Naive thymus-derived CD4-positive, alpha-beta T cell (primary cell): ENCODE measurements around the gene MED12L. TPM values are rescaled to one million over a fixed set of nuclear protein-coding genes. Genes with fewer than 3 reads are reported as not detected.

ENCODE experiments used
- ATAC-seq: fragments of 150-1000 bp; cut with Tn5 transposase; 2 replicates; pipeline ENCODE4 v1.10.0; 2021; ENCODE audit warnings: mild to moderate bottlenecking, moderate library complexity
- CTCF ChIA-PET: fragments of 350-600 bp; sonication (Branson Sonifier 250); formaldehyde crosslinking; loops from one replicate; lab custom pipeline; 2021; ENCODE audit warnings: antibody characterized with exemption; lab: Charles Lee
- POLR2A ChIA-PET: fragments of 350-600 bp; sonication (Branson Sonifier 250); formaldehyde crosslinking; loops from one replicate; lab custom pipeline; 2021; ENCODE audit warnings: antibody characterized with exemption, inconsistent platforms; lab: Charles Lee
- DNase-seq, 9 donors: peaks; one replicate each; pipeline versions ENCODE4 v3.0.0 to v3.0.0-alpha.2; 2020 to 2022; ENCODE audit warnings: mixed read lengths in 1 of 9
- H3K27ac ChIP-seq: one replicate; pipeline ENCODE4 v1.7.0; 2013; ENCODE audit warnings: mild to moderate bottlenecking, low read depth, low read length, moderate library complexity
- H3K27me3 ChIP-seq, 2 donors: one replicate each; pipeline ENCODE4 v1.7.0; 2013; ENCODE audit warnings: low read length in 2 of 2, mild to moderate bottlenecking in 2 of 2, moderate library complexity in 2 of 2; ENCODE audit not compliant: control insufficient read depth in 2 of 2, insufficient read depth in 2 of 2
- H3K36me3 ChIP-seq, 3 experiments: 1 replicate in 2 of 3; 2 replicates in 1 of 3; pipeline ENCODE4 v1.7.0; 2013; ENCODE audit warnings: low read length in 3 of 3, mild to moderate bottlenecking in 3 of 3, moderate library complexity in 1 of 3; ENCODE audit not compliant: insufficient read depth in 3 of 3, control insufficient read depth in 2 of 3
- H3K4me1 ChIP-seq, 2 donors: one replicate each; pipeline ENCODE4 v1.7.0; 2013; ENCODE audit warnings: low read length in 2 of 2, mild to moderate bottlenecking in 2 of 2, moderate library complexity in 1 of 2; ENCODE audit not compliant: control insufficient read depth in 2 of 2, insufficient read depth in 2 of 2
- H3K4me3 ChIP-seq: 2 replicates; pipeline ENCODE4 v1.7.0; 2013; ENCODE audit warnings: mild to moderate bottlenecking, low read length
- H3K9me3 ChIP-seq, 3 experiments: 1 replicate in 2 of 3; 2 replicates in 1 of 3; pipeline ENCODE4 v1.7.0; 2013; ENCODE audit warnings: low read length in 3 of 3; ENCODE audit not compliant: control insufficient read depth in 2 of 3
- H3K27ac Mint-ChIP-seq, 9 donors: one replicate each; pipeline ENCODE4 v1.8.0; 2020 to 2022; ENCODE audit warnings: mixed read lengths in 9 of 9, mild to moderate bottlenecking in 8 of 9, moderate library complexity in 5 of 9, inconsistent platforms in 2 of 9
- H3K27me3 Mint-ChIP-seq, 5 donors: one replicate each; pipeline ENCODE4 v1.8.0; 2021 to 2022; ENCODE audit warnings: mixed read lengths in 5 of 5, mild to moderate bottlenecking in 1 of 5
- H3K36me3 Mint-ChIP-seq, 5 donors: one replicate each; pipeline ENCODE4 v1.8.0; 2020 to 2022; ENCODE audit warnings: mixed read lengths in 5 of 5, mild to moderate bottlenecking in 3 of 5, inconsistent platforms in 1 of 5
- H3K4me1 Mint-ChIP-seq, 7 donors: one replicate each; pipeline ENCODE4 v1.8.0; 2020 to 2022; ENCODE audit warnings: mixed read lengths in 7 of 7, mild to moderate bottlenecking in 3 of 7, inconsistent platforms in 1 of 7
- H3K4me3 Mint-ChIP-seq, 10 donors: one replicate each; pipeline ENCODE4 v1.8.0; 2020 to 2022; ENCODE audit warnings: mild to moderate bottlenecking in 10 of 10, mixed read lengths in 10 of 10, moderate library complexity in 6 of 10, inconsistent platforms in 2 of 10
- H3K9me3 Mint-ChIP-seq, 11 donors: one replicate each; pipeline ENCODE4 v1.8.0; 2020 to 2022; ENCODE audit warnings: mixed read lengths in 11 of 11, mild to moderate bottlenecking in 4 of 11, inconsistent platforms in 1 of 11, moderate library complexity in 1 of 11
- intact Hi-C, 2 donors: fragments of 100-400 bp; cut with micrococcal nuclease; formaldehyde crosslinking; loops; one replicate each; pipeline ENCODE4 v1.15.1; 2023
- polyA plus RNA-seq, 2 donors: library from polyadenylated mRNA; unstranded; fragments of 300-500 nt; fragmentation: Illumina TruSeq; gene quantifications; one replicate each; pipeline ENCODE4 v1.2.3, GENCODE V29; 2021
- total RNA-seq, 6 experiments: library from RNA in 5 of 6; stranded (reverse) in 5 of 6; gene quantifications; 1 replicate in 5 of 6; 2 replicates in 1 of 6; pipeline ENCODE4 v1.2.3 and lab custom pipeline; 2021 to 2026

Gene MED12L
- total and polyA plus RNA-seq, 7 experiments from 2014 or later: 0.32 to 4.9 (median 0.68) TPM; not detected in 2

GRCh38 chr3:151100076-151100475 is 14.6 kb downstream of the MED12L start:
- no peak overlapping the region for H3K27ac ChIP-seq
- H3K4me3 ChIP-seq: no peak overlapping the region
- Mint-ChIP-seq H3K4me1 (no peaks in the 10 kb centered on the region), H3K27ac (no peak overlapping the region), H3K9me3 (peaks cover 0 to 6% (median 0%) of the 10 kb centered on the region in 11 donors), H3K27me3 (peaks cover 8 to 48% (median 15%) of the 10 kb centered on the region in 5 donors), H3K4me3 (no peak overlapping the region), H3K36me3 (no peaks in the 10 kb centered on the region)
- CTCF ChIA-PET: no interaction called here
- no peaks in the 10 kb centered on the region for H3K4me1 ChIP-seq
- no peaks in the 10 kb centered on the region for H3K27me3 ChIP-seq
- DNase-seq (no peak), ATAC-seq (no peak)
- intact Hi-C loops: no loop called here
- no peaks in the 10 kb centered on the region for H3K9me3 ChIP-seq
- POLR2A ChIA-PET: no interaction called here
- H3K36me3 ChIP-seq: no peaks in the 10 kb centered on the region

DNA sequence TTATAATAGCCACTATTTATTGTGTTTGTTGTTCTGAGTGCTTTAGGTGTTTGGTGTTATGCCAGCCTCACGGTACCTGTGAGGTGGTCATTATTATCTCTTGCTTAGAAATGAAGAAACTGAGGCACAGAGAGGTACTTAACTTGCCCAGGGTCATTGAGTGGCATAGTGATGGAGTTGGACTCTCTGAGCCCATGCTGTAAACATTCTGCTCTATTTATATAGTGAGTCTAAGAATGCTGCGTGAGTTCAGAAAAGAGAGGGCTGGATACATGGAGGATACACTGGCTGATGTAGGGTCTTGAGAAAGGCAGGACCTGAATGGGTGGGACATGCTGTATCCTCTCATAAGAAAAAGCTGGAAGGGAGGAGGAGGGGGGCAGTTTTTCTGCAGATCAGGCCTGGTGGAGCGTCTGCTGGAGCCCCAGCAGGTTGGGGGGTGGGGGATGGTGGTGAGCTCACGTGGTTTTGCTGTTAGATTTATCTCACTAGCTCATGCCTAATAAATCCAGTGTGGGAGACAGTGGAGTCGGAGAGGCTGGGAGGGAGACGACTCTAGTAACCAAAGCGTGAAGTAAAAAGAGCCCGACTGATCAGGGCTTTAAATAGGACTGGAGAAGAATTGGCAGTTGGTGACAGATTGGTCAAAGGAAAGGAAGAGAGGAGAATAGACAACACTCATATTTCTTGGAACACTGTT is 16.0 kb downstream of the MED12L start:
- H3K27me3 Mint-ChIP-seq: peaks cover 8 to 42% (median 15%) of the 10 kb centered on the region in 5 donors
- H3K4me3 ChIP-seq: no peak overlapping the region
- no peaks in the 10 kb centered on the region for H3K4me1 ChIP-seq
- H3K9me3 ChIP-seq: no peaks in the 10 kb centered on the region
- no peak overlapping the region for H3K27ac Mint-ChIP-seq
- no peaks in the 10 kb centered on the region for H3K4me1 Mint-ChIP-seq
- CTCF ChIA-PET: no interaction called here
- H3K27ac ChIP-seq: no peak overlapping the region
- H3K36me3 ChIP-seq: no peaks in the 10 kb centered on the region
- no peaks in the 10 kb centered on the region for H3K27me3 ChIP-seq
- intact Hi-C loops: no loop called here
- no peak for DNase-seq
- ATAC-seq: no peak
- H3K4me3 Mint-ChIP-seq: no peak overlapping the region
- POLR2A ChIA-PET: no interaction called here
- no peaks in the 10 kb centered on the region for H3K36me3 Mint-ChIP-seq
- peaks cover 0 to 6% (median 0%) of the 10 kb centered on the region in 11 donors for H3K9me3 Mint-ChIP-seq

- Histone ChIP-seq H3K4me3 (no peak overlapping the region), H3K27me3 (no peaks in the 10 kb centered on the region), H3K4me1 (no peaks in the 10 kb centered on the region), H3K36me3 (no peaks in the 10 kb centered on the region), H3K27ac (no peak overlapping the region), H3K9me3 (no peaks in the 10 kb centered on the region)
- peaks cover 2 to 16% (median 12%) of the 10 kb centered on the region in 5 donors for H3K27me3 Mint-ChIP-seq
- H3K9me3 Mint-ChIP-seq: peaks cover 0 to 10% (median 0%) of the 10 kb centered on the region in 11 donors
- ChIA-PET CTCF (no interaction called here), POLR2A (no interaction called here)
- intact Hi-C loops: no loop called here
- no peak for ATAC-seq
- H3K4me3 Mint-ChIP-seq: no peak overlapping the region
- no peak overlapping the region for H3K27ac Mint-ChIP-seq
- H3K4me1 Mint-ChIP-seq: no peaks in the 10 kb centered on the region
- DNase-seq: no peak
- H3K36me3 Mint-ChIP-seq: no peaks in the 10 kb centered on the region
Measured at GRCh38 chr3:151106311-151106710, 20.8 kb downstream of the MED12L start.

- Histone ChIP-seq H3K4me1 (no peaks in the 10 kb centered on the region), H3K27me3 (no peaks in the 10 kb centered on the region), H3K4me3 (no peak overlapping the region), H3K27ac (no peak overlapping the region), H3K36me3 (no peaks in the 10 kb centered on the region), H3K9me3 (no peaks in the 10 kb centered on the region)
- no peak for DNase-seq
- intact Hi-C loops: no loop called here
- H3K4me1 Mint-ChIP-seq: no peaks in the 10 kb centered on the region
- peaks cover 0 to 10% (median 0%) of the 10 kb centered on the region in 11 donors for H3K9me3 Mint-ChIP-seq
- ChIA-PET CTCF (no interaction called here), POLR2A (no interaction called here)
- H3K27me3 Mint-ChIP-seq: peaks cover 6 to 12% (median 11%) of the 10 kb centered on the region in 5 donors
- no peaks in the 10 kb centered on the region for H3K36me3 Mint-ChIP-seq
- H3K27ac Mint-ChIP-seq: no peak overlapping the region
- ATAC-seq: no peak
- no peak overlapping the region for H3K4me3 Mint-ChIP-seq
Measured at GRCh38 chr3:151107177-151107576, 21.7 kb downstream of the MED12L start.

GRCh38 chr3:151107701-151108100 is 22.2 kb downstream of the MED12L start:
- ChIA-PET POLR2A (no interaction called here), CTCF (no interaction called here)
- no peaks in the 10 kb centered on the region for H3K36me3 ChIP-seq
- Mint-ChIP-seq H3K4me1 (no peaks in the 10 kb centered on the region), H3K27me3 (peaks cover 6 to 12% (median 8%) of the 10 kb centered on the region in 5 donors), H3K4me3 (no peak overlapping the region), H3K27ac (no peak overlapping the region), H3K36me3 (no peaks in the 10 kb centered on the region), H3K9me3 (peaks cover 0 to 10% (median 0%) of the 10 kb centered on the region in 11 donors)
- intact Hi-C loops: no loop called here
- H3K4me3 ChIP-seq: no peak overlapping the region
- DNase-seq: no peak
- no peak for ATAC-seq
- H3K27me3 ChIP-seq: no peaks in the 10 kb centered on the region
- H3K4me1 ChIP-seq: no peaks in the 10 kb centered on the region
- no peaks in the 10 kb centered on the region for H3K9me3 ChIP-seq
- H3K27ac ChIP-seq: no peak overlapping the region

- Histone ChIP-seq H3K9me3 (no peaks in the 10 kb centered on the region), H3K36me3 (no peaks in the 10 kb centered on the region), H3K27ac (no peak overlapping the region), H3K4me3 (no peak overlapping the region), H3K4me1 (no peaks in the 10 kb centered on the region), H3K27me3 (no peaks in the 10 kb centered on the region)
- peaks cover 0 to 1% (median 0%) of the 10 kb centered on the region in 7 donors for H3K4me1 Mint-ChIP-seq
- H3K4me3 Mint-ChIP-seq: no peak overlapping the region
- H3K27me3 Mint-ChIP-seq: peaks cover 6 to 13% (median 12%) of the 10 kb centered on the region in 5 donors
- ATAC-seq (no peak), DNase-seq (no peak)
- H3K27ac Mint-ChIP-seq: no peak overlapping the region
- POLR2A ChIA-PET: no interaction called here
- peaks cover 0 to 10% (median 0%) of the 10 kb centered on the region in 11 donors for H3K9me3 Mint-ChIP-seq
- intact Hi-C loops: no loop called here
- CTCF ChIA-PET: no interaction called here
- no peaks in the 10 kb centered on the region for H3K36me3 Mint-ChIP-seq
Measured at GRCh38 chr3:151109286-151109800, 23.9 kb downstream of the MED12L start.

- peaks cover 0 to 1% (median 0%) of the 10 kb centered on the region in 7 donors for H3K4me1 Mint-ChIP-seq
- CTCF ChIA-PET: no interaction called here
- no peak overlapping the region for H3K27ac Mint-ChIP-seq
Measured at GRCh38 chr3:151112731-151113130, 27.3 kb downstream of the MED12L start.

More at GRCh38 chr3:151112731-151113130, 27.3 kb downstream of the MED12L start:
- POLR2A ChIA-PET: no interaction called here
- no peaks in the 10 kb centered on the region for H3K27me3 ChIP-seq
- H3K27ac ChIP-seq: no peak overlapping the region
- H3K27me3 Mint-ChIP-seq: peaks cover 6 to 25% (median 15%) of the 10 kb centered on the region in 5 donors
- no peak for ATAC-seq
- H3K36me3 ChIP-seq: no peaks in the 10 kb centered on the region
- H3K4me3 ChIP-seq: no peak overlapping the region
- DNase-seq: no peak
- no peaks in the 10 kb centered on the region for H3K4me1 ChIP-seq
- H3K36me3 Mint-ChIP-seq: no peaks in the 10 kb centered on the region
- no peak overlapping the region for H3K4me3 Mint-ChIP-seq
- intact Hi-C loops: no loop called here
- no peaks in the 10 kb centered on the region for H3K9me3 ChIP-seq
- H3K9me3 Mint-ChIP-seq: peaks cover 0 to 5% (median 0%) of the 10 kb centered on the region in 11 donors
